Lung (tissue), 12 donors: ENCODE data around the gene ANP32A. TPM values are rescaled to one million over a fixed set of nuclear protein-coding genes. Genes with fewer than 3 reads are reported as not detected.
A peak's percentile ranks its signal among the peaks of the same experiment; 100 is the strongest.

Experiments used
- ATAC-seq: fragments of 200-7000 bp; cut with Tn5 transposase; one replicate; pipeline ENCODE4 v1.9.1; 2020; ENCODE audit warnings: moderate number of reproducible peaks; ENCODE audit not compliant: insufficient read depth, low FRiP score
- DNase-seq, 3 donors: peaks; one replicate each; pipeline ENCODE4 v3.0.0-alpha.2; 2013 to 2017
- H3K27ac ChIP-seq, 2 donors: one replicate each; pipeline ENCODE4 v1.5.1; 2013; ENCODE audit warnings: mild to moderate bottlenecking in 2 of 2, moderate library complexity in 2 of 2, control low read depth in 1 of 2, inconsistent platforms in 1 of 2, low read depth in 1 of 2, low read length in 1 of 2
- H3K27me3 ChIP-seq, 3 donors: one replicate each; pipeline ENCODE4 v1.5.1; 2013; ENCODE audit warnings: low read length in 2 of 3; ENCODE audit not compliant: control insufficient read depth in 3 of 3, insufficient read depth in 3 of 3
- H3K36me3 ChIP-seq, 4 donors: one replicate each; pipeline ENCODE4 v1.5.1; 2013; ENCODE audit warnings: low read length in 4 of 4, mild to moderate bottlenecking in 1 of 4, moderate library complexity in 1 of 4; ENCODE audit not compliant: control insufficient read depth in 4 of 4, insufficient read depth in 4 of 4
- H3K4me1 ChIP-seq, 5 donors: one replicate each; pipeline ENCODE4 v1.5.1; 2013; ENCODE audit warnings: low read length in 5 of 5, mild to moderate bottlenecking in 2 of 5, moderate library complexity in 1 of 5; ENCODE audit not compliant: control insufficient read depth in 5 of 5, insufficient read depth in 5 of 5
- H3K4me3 ChIP-seq: one replicate; pipeline ENCODE4 v1.5.1; 2013; ENCODE audit warnings: mild to moderate bottlenecking, control low read depth, moderate library complexity
- H3K9ac ChIP-seq, 2 donors: one replicate each; pipeline ENCODE4 v1.5.1; 2013; ENCODE audit warnings: low read length in 2 of 2, control low read depth in 1 of 2; ENCODE audit not compliant: insufficient read depth in 1 of 2
- H3K9me3 ChIP-seq, 4 donors: one replicate each; pipeline ENCODE4 v1.5.1; 2013; ENCODE audit warnings: low read length in 3 of 4, mild to moderate bottlenecking in 1 of 4, moderate library complexity in 1 of 4; ENCODE audit not compliant: control insufficient read depth in 4 of 4, insufficient read depth in 3 of 4
- CTCF ChIP-seq: IDR thresholded peaks from 2 replicates; pipeline ENCODE4 v1.5.1; 2012; ENCODE audit warnings: mild to moderate bottlenecking; ENCODE audit errors: control extremely low read depth, extremely low read depth
- WGBS, 2 donors: extraction: QIAGEN DNeasy Blood & Tissue Kit; methylation state at CpG; one replicate each; pipeline ENCODE4 v1.1.7; 2013; 5-methylcytosine and 5-hydroxymethylcytosine counted together
- polyA plus RNA-seq, 2 donors: library from polyadenylated mRNA; stranded (reverse); fragments of 200-250 nt; gene quantifications; one replicate each; pipeline ENCODE4 v1.2.1, GENCODE V29; 2013
- total RNA-seq, 2 donors: library from RNA; depleted of rRNA in 1 of 2; stranded (reverse); fragments of >200 nt in 1 of 2; gene quantifications; one replicate each; pipeline ENCODE4 v1.2.1, GENCODE V29; 2014 to 2021
- donor health status: control.
- donor health status: control.
- donor health status: Bipolar disorder and iron deficiency.
- donor health status: healthy.
- donor health status: DM: yes; HTN: yes; CAD: no.

ANP32A gene
- total and polyA plus RNA-seq, 4 donors = 105 to 197 (median 113) TPM

GRCh38 chr15:68797191-68797590, 23.5 kb downstream of the ANP32A start:
- Histone ChIP-seq H3K27me3 (no peaks in the 10 kb centered on the region), H3K9me3 (no peaks in the 10 kb centered on the region), H3K4me3 (no peak overlapping the region), H3K36me3 (peaks cover 0 to 2% (median 0%) of the 10 kb centered on the region in 4 donors), H3K4me1 (peaks cover 13 to 55% (median 41%) of the 10 kb centered on the region in 5 donors), H3K27ac (peak overlapping the region in 1 of 2 donors; percentile 3), H3K9ac (peak overlapping the region in 1 of 2 donors; percentile 53)
- TF ChIP-seq CTCF = no peak
- ATAC-seq (no peak), DNase-seq (no peak)
- 63% methylated on average over 3 of the region's 3 CpGs for WGBS, 2 donors

GRCh38 chr15:68796576-68796975, 24.1 kb downstream of the ANP32A start:
- WGBS, 2 donors = 90 to 93% methylated on average over 6 of the region's 6 CpGs
- H3K27ac ChIP-seq = no peak overlapping the region

GRCh38 chr15:68795298-68795848, 25.3 kb downstream of the ANP32A start:
- 1 to 4% methylated on average over 20 of the region's 20 CpGs for WGBS, 2 donors
- Histone ChIP-seq H3K27me3 (no peaks in the 10 kb centered on the region), H3K4me1 (peaks cover 22 to 67% (median 55%) of the 10 kb centered on the region in 5 donors), H3K27ac (peak overlapping the region; percentile 58 to 88), H3K9ac (peak overlapping the region; percentile 13 to 16), H3K36me3 (peaks cover 0 to 2% (median 0%) of the 10 kb centered on the region in 4 donors), H3K9me3 (no peaks in the 10 kb centered on the region), H3K4me3 (no peak overlapping the region)
- no peak for TF ChIP-seq CTCF
- peak; percentile 80 to 91 (median 81) for DNase-seq
- peak; percentile 82 for ATAC-seq

More at GRCh38 chr15:68796576-68796975, 24.1 kb downstream of the ANP32A start:
- no peak overlapping the region for H3K4me3 ChIP-seq
- H3K9ac ChIP-seq = no peak overlapping the region
- peaks cover 17 to 56% (median 45%) of the 10 kb centered on the region in 5 donors for H3K4me1 ChIP-seq
- H3K27me3 ChIP-seq = no peaks in the 10 kb centered on the region
- no peak for TF ChIP-seq CTCF
- DNase-seq (no peak), ATAC-seq (no peak)
- peaks cover 0 to 2% (median 0%) of the 10 kb centered on the region in 4 donors for H3K36me3 ChIP-seq
- no peaks in the 10 kb centered on the region for H3K9me3 ChIP-seq
